GM23338 (cell line): Measurements from ENCODE around the gene HLA-F.

Experiments
- CTCF ChIP-seq, 2 experiments: fragments of 200-600 bp in 1 of 2; sonication (generic) in 1 of 2; conservative IDR thresholded peaks; 2 replicates each; pipeline versions ENCODE4 v1.5.1 to v1.6.1; 2016 to 2017; ENCODE audit warnings: antibody characterized with exemption in 2 of 2, low read depth in 2 of 2, mild to moderate bottlenecking in 2 of 2, moderate library complexity in 1 of 2
- EZH2 ChIP-seq: fragments of 200-600 bp; sonication (generic); IDR thresholded peaks from one replicate; pipeline ENCODE4 v1.8.0; 2017; ENCODE audit warnings: antibody characterized with exemption, mild to moderate bottlenecking, low read depth; ENCODE audit not compliant: unreplicated experiment
- EZH2phosphoT487 ChIP-seq: fragments of 200-600 bp; sonication (generic); IDR thresholded peaks from one replicate; pipeline ENCODE4 v1.8.1; 2018; ENCODE audit warnings: antibody characterized with exemption; ENCODE audit not compliant: unreplicated experiment
- JUNB ChIP-seq: IDR thresholded peaks from one replicate; pipeline ENCODE4 v1.6.1; 2016; ENCODE audit warnings: antibody characterized with exemption; ENCODE audit not compliant: unreplicated experiment
- POLR2AphosphoS5 ChIP-seq: IDR thresholded peaks from 2 replicates; pipeline ENCODE4 v1.6.1; 2016; ENCODE audit warnings: antibody characterized with exemption, low read depth
- REST ChIP-seq: IDR thresholded peaks from one replicate; pipeline ENCODE4 v1.6.1; 2018; ENCODE audit warnings: antibody characterized with exemption; ENCODE audit not compliant: unreplicated experiment

- TF ChIP-seq REST (no peak), EZH2phosphoT487 (no peak), EZH2 (no peak), CTCF (conservative IDR thresholded peaks at IDR 0.05; ENCODE audit: low read depth in 2 of 2) (no peak), POLR2AphosphoS5 (no peak), JUNB (no peak)
These were observed 16.6 kb downstream of the HLA-F start for GRCh38 chr6:29739882-29740261.
